ENCODE results near the gene PRDM16. TPM values are rescaled to one million over a fixed set of nuclear protein-coding genes. Genes with fewer than 3 reads are reported as not detected.

The PRDM16 gene
- total and polyA plus RNA-seq, 2 of the 4 experiments (the other 2 are of a cell fraction): 0.02 TPM; not detected in 1

DNA sequence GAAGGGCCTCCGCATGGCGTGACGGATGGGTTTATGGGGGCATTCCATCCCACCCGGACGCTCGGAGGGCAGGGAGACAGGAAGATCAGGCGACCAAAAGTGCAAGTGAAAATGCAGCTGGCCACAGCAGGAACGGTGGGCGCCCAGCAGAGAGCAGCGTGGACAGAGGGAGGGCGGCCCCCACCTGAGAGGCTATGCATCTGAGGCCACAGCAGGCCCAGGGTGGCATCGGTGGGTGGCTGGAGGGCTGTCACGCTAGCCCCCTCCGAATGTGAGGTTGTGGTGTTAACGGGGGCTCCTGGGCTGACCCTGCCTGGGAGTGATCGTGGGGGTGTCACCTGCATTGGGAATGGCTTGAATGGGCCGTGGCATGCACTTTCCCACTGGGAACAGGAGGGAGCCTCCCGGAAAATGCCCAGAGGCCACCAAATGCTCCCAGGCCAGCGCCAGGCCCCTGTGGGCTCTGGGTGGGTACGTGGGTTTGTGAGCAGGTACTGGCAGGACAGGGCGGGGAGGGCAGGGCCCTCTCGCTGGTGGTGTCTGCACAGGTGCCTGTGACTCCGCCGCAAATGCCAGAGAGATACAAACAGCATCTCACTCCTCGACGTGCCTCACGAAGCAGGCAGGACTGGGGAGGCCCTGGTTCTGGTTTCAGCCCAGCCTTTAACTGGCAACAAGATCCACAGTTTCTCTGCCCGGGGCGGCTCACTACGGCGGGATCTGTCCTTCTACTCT, 172.8 kb downstream of the PRDM16 start:
- ChIA-PET CTCF (no interaction called here), POLR2A (ENCODE audit: unreplicated experiment) (no interaction called here)
- dilution Hi-C loops (cut with HindIII; ENCODE audit: low sequenced_read_pairs, unreplicated experiment) (no loop called here), intact Hi-C loops (cut with micrococcal nuclease) (no loop called here), in situ Hi-C loops (cut with MboI; ENCODE audit: low sequenced_read_pairs) (no loop called here)
- H3K23ac ChIP-seq (ENCODE audit: low read depth, low read length): no peak overlapping the region
- no peak overlapping the region for H4K91ac ChIP-seq (ENCODE audit: insufficient read depth, low read depth, low read length)
- H3K18ac ChIP-seq (ENCODE audit: low read depth, low read length): no peak overlapping the region
- no peak overlapping the region for H3K4me3 ChIP-seq (ENCODE audit: insufficient read depth, low read depth, low read length)
- no peak overlapping the region for H4K8ac ChIP-seq (ENCODE audit: low read depth in 2 of 2, low read length in 2 of 2)
- H3K4ac ChIP-seq (ENCODE audit: low read depth, low read length): no peak overlapping the region
- H3K56ac ChIP-seq (ENCODE audit: extremely low read depth, insufficient read depth, low read length): no peak overlapping the region
- ATAC-seq (ENCODE audit: low read depth) (no peak), DNase-seq (no peak)
- no peaks in the 10 kb centered on the region for H3K79me1 ChIP-seq (ENCODE audit: low read depth in 1 of 2, low read length in 2 of 2)
- no peak overlapping the region for H4K5ac ChIP-seq (ENCODE audit: low read depth, low read length)
- H3K9ac ChIP-seq (ENCODE audit: low read depth, low read length): no peak overlapping the region
- H2BK5ac ChIP-seq (ENCODE audit: low read depth, low read length, poor library complexity, severe bottlenecking): no peak overlapping the region
- BruUV-seq (replicated peaks): no TSS peak
- WGBS, 2 experiments (ENCODE audit: extremely low coverage in 2 of 2, insufficient read length in 1 of 2): 90% methylated on average over 15 of the region's 31 CpGs; no CpG with 5 or more reads in 1 of the 2 experiments
- no peak overlapping the region for H2AK9ac ChIP-seq (replicated peaks; ENCODE audit: low read depth, low read length, poor library complexity)
- H2BK120ac ChIP-seq (ENCODE audit: low read depth, low read length): no peak overlapping the region
- H3K4me2 ChIP-seq (ENCODE audit: low read depth, low read length): no peak overlapping the region
- H3K27ac ChIP-seq (ENCODE audit: insufficient read depth, low read length): no peak overlapping the region
- H3K14ac ChIP-seq (replicated peaks; ENCODE audit: low read depth, low read length): no peak overlapping the region
- peaks cover 4% of the 10 kb centered on the region for H3K9me3 ChIP-seq (ENCODE audit: control insufficient read depth, insufficient read depth, low read length)
- no peaks in the 10 kb centered on the region for H3K9me1 ChIP-seq (ENCODE audit: insufficient read depth, low read length)
- no peaks in the 10 kb centered on the region for H4K20me1 ChIP-seq (ENCODE audit: insufficient read depth, low read length)
- TF ChIP-seq POLR2A (IDR thresholded peaks at IDR 0.05; ENCODE audit: low read depth, low read length) (no peak), FOS (IDR thresholded peaks at IDR 0.05; ENCODE audit: low read depth, low read length) (no peak), SMC3 (IDR thresholded peaks at IDR 0.05; ENCODE audit: low read depth, low read length) (no peak), RCOR1 (IDR thresholded peaks at IDR 0.05; ENCODE audit: insufficient replicate concordance, low read length) (no peak), BHLHE40 (IDR thresholded peaks at IDR 0.05; ENCODE audit: low read depth, low read length) (no peak), MXI1 (IDR thresholded peaks at IDR 0.05; ENCODE audit: borderline replicate concordance, low read depth, low read length) (no peak), RAD21 (IDR thresholded peaks at IDR 0.05; ENCODE audit: low read length) (no peak), MAFK (IDR thresholded peaks at IDR 0.05; ENCODE audit: low read depth, low read length) (no peak), MAZ (IDR thresholded peaks at IDR 0.05; ENCODE audit: borderline replicate concordance, low read depth, low read length) (no peak), NFE2L2 (IDR thresholded peaks at IDR 0.05; ENCODE audit: low read depth, low read length) (no peak), CHD1 (IDR thresholded peaks at IDR 0.05; ENCODE audit: low read depth, low read length) (no peak), RFX5 (IDR thresholded peaks at IDR 0.05; ENCODE audit: low read depth, low read length) (no peak)
- TF ChIP-seq, protein P1, sequence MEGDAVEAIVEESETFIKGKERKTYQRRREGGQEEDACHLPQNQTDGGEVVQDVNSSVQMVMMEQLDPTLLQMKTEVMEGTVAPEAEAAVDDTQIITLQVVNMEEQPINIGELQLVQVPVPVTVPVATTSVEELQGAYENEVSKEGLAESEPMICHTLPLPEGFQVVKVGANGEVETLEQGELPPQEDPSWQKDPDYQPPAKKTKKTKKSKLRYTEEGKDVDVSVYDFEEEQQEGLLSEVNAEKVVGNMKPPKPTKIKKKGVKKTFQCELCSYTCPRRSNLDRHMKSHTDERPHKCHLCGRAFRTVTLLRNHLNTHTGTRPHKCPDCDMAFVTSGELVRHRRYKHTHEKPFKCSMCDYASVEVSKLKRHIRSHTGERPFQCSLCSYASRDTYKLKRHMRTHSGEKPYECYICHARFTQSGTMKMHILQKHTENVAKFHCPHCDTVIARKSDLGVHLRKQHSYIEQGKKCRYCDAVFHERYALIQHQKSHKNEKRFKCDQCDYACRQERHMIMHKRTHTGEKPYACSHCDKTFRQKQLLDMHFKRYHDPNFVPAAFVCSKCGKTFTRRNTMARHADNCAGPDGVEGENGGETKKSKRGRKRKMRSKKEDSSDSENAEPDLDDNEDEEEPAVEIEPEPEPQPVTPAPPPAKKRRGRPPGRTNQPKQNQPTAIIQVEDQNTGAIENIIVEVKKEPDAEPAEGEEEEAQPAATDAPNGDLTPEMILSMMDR (conservative IDR thresholded peaks at IDR 0.05; ENCODE audit: low read depth, low read length): no peak
- TF ChIP-seq, protein P2, sequence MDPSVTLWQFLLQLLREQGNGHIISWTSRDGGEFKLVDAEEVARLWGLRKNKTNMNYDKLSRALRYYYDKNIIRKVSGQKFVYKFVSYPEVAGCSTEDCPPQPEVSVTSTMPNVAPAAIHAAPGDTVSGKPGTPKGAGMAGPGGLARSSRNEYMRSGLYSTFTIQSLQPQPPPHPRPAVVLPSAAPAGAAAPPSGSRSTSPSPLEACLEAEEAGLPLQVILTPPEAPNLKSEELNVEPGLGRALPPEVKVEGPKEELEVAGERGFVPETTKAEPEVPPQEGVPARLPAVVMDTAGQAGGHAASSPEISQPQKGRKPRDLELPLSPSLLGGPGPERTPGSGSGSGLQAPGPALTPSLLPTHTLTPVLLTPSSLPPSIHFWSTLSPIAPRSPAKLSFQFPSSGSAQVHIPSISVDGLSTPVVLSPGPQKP (IDR thresholded peaks at IDR 0.05; ENCODE audit: borderline replicate concordance, low read depth, low read length): no peak
- H2AFZ ChIP-seq (replicated peaks; ENCODE audit: low read length, poor library complexity): no peak overlapping the region
- no peak overlapping the region for H2BK15ac ChIP-seq (ENCODE audit: low read depth, low read length)
- no peak overlapping the region for H2BK20ac ChIP-seq (ENCODE audit: low read depth, low read length)
- H2AK5ac ChIP-seq (ENCODE audit: low read depth, low read length): no peak overlapping the region
- no peaks in the 10 kb centered on the region; the same call in 1 of the 2 replicates for H3K27me3 ChIP-seq (ENCODE audit: control insufficient read depth, insufficient read depth, low read length)
- H3K4me1 ChIP-seq (ENCODE audit: control insufficient read depth, insufficient read depth, low read length): no peaks in the 10 kb centered on the region
- no peaks in the 10 kb centered on the region for H3K36me3 ChIP-seq (ENCODE audit: control insufficient read depth, insufficient read depth, low read length)
